ENCODE data around the gene OR14A16. TPM values are rescaled to one million over a fixed set of nuclear protein-coding genes. Genes with fewer than 3 reads are reported as not detected.

The OR14A16 gene, protein sequence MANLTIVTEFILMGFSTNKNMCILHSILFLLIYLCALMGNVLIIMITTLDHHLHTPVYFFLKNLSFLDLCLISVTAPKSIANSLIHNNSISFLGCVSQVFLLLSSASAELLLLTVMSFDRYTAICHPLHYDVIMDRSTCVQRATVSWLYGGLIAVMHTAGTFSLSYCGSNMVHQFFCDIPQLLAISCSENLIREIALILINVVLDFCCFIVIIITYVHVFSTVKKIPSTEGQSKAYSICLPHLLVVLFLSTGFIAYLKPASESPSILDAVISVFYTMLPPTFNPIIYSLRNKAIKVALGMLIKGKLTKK
- not detected for total RNA-seq

DNA sequence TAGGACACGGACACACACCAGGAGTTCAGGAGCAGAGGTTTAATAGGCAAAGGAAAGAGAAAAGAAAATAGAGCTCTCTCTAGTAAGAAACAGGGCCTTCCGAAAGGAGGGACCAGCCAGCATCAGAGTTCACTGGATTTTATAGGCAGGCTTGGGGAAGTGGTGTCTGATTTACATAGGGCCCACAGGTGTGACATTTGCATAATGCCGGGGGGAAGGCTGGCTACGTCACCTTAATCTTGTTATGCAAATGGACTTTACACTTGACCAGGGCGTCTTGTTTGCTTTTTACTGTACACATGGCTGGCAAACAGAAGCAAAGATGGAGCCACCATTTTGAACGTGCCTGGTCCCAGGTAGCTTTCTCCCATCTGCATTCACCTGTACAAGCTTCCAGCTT lies at the start of gene OR14A16:
Gene OR14A16, minus strand, starts transcription at position 97 of the 400 bp plus-strand sequence. CDS start 8,390 bp downstream, outside the sequence.
- Histone ChIP-seq H3K4me3 (ENCODE audit: low read length) (no peak within 1 kb of the TSS), H3K4me1 (ENCODE audit: insufficient read depth, low read length) (no peaks in the 10 kb centered on the region), H3K27me3 (ENCODE audit: insufficient read depth, low read length) (no peaks in the 10 kb centered on the region), H3K9me3 (ENCODE audit: low read depth, low read length) (no peaks in the 10 kb centered on the region)

DNA sequence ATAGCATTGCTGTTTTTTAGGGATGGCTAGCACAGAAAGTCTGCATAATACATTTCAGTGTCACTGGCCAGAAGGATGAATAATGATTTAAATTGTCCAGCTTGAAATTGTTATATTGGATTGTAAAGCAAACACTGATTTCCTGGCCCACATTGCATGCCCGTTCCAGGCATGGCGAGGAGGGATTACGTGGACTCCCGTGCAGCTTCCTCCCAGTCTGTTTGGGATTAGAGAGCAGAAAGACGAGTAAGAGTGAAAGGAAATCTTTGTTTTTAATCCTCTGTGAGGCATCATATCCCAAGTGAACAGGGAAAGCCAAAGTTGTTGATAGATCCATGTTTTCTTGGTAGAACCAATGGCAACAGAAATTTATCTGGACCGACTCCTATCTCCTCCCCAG lies 41.5 kb upstream of the OR14A16 start:
- H3K4me3 ChIP-seq (ENCODE audit: low read length) = no peak overlapping the region
- H3K27me3 ChIP-seq (ENCODE audit: insufficient read depth, low read length) = no peaks in the 10 kb centered on the region
- no peaks in the 10 kb centered on the region for H3K4me1 ChIP-seq (ENCODE audit: insufficient read depth, low read length)
- H3K9me3 ChIP-seq (ENCODE audit: low read depth, low read length) = no peaks in the 10 kb centered on the region

DNA sequence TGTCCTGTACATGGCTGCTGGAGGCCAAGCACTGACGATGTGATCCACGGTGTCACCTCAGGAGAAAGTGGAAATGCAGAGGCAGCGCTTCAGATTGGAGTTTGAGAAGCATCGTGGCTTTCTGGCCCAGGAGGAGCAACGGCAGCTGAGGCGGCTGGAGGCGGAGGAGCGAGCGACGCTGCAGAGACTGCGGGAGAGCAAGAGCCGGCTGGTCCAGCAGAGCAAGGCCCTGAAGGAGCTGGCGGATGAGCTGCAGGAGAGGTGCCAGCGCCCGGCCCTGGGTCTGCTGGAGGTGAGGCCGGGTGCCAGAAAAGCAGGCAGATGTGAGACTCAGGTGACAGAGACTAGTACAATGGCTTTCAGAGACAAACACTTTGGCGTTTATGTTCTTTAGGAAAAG lies 40.7 kb upstream of the OR14A16 start:
- Histone ChIP-seq H3K4me1 (ENCODE audit: insufficient read depth, low read length) (no peaks in the 10 kb centered on the region), H3K4me3 (ENCODE audit: low read length) (no peak overlapping the region), H3K27me3 (ENCODE audit: insufficient read depth, low read length) (no peaks in the 10 kb centered on the region), H3K9me3 (ENCODE audit: low read depth, low read length) (no peaks in the 10 kb centered on the region)

DNA sequence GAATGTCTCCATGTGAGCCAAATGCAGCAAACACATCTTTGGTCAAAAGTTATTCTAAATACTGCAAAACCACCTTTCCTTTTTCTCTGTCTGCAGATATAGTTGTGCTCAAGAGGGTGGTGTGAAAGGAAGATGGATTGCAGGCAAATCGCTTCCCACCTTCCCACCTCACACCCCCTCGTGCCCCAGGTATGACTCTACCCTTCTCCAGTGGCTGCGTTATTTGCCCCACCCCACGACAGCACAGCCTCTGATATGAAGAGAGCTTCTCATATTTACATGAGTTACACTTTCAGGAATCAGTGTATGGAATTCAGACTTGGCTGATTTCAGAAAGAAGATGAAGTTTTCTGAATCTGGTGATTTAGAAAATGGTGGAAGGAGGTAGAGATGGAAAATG lies 38.8 kb upstream of the OR14A16 start:
- Histone ChIP-seq H3K4me3 (ENCODE audit: low read length) (no peak overlapping the region), H3K4me1 (ENCODE audit: insufficient read depth, low read length) (peaks cover 6% of the 10 kb centered on the region), H3K27me3 (ENCODE audit: insufficient read depth, low read length) (peaks cover 6% of the 10 kb centered on the region), H3K9me3 (ENCODE audit: low read depth, low read length) (no peaks in the 10 kb centered on the region)

DNA sequence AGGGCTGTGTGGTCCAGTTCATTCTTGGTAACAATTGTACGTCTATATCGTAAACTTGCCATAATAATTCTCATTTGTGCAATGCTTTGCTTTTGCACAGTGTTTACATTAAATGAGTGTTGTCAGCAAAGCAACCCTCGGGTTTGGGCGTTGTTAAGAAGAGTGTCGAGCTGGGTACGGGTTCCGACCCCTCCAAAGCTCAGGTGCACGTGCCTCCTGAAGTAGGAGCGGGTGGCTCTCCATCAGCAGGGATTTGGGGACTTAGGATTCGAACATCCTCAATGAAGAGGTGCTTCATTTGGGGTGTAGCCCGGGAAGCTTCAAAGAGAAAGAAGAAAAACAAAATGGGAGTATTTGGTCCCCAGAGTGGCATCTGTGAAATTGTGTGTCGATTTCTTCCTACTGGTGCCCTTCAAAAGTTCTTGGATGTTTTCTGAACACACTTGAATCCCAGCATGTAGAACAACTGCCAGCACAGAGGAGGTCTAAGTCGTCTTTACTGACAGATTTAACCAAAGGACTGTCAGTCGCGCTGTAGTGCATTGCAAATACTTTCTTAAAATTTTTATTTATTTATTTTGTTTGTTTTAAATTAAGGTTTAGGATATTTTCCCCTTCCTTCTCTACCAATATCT lies 34.2 kb upstream of the OR14A16 start:
- Histone ChIP-seq H3K4me3 (ENCODE audit: low read length) (peak overlapping the region; percentile 43), H3K27me3 (ENCODE audit: insufficient read depth, low read length) (peaks cover 11% of the 10 kb centered on the region), H3K4me1 (ENCODE audit: insufficient read depth, low read length) (peaks cover 19% of the 10 kb centered on the region), H3K9me3 (ENCODE audit: low read depth, low read length) (no peaks in the 10 kb centered on the region)

DNA sequence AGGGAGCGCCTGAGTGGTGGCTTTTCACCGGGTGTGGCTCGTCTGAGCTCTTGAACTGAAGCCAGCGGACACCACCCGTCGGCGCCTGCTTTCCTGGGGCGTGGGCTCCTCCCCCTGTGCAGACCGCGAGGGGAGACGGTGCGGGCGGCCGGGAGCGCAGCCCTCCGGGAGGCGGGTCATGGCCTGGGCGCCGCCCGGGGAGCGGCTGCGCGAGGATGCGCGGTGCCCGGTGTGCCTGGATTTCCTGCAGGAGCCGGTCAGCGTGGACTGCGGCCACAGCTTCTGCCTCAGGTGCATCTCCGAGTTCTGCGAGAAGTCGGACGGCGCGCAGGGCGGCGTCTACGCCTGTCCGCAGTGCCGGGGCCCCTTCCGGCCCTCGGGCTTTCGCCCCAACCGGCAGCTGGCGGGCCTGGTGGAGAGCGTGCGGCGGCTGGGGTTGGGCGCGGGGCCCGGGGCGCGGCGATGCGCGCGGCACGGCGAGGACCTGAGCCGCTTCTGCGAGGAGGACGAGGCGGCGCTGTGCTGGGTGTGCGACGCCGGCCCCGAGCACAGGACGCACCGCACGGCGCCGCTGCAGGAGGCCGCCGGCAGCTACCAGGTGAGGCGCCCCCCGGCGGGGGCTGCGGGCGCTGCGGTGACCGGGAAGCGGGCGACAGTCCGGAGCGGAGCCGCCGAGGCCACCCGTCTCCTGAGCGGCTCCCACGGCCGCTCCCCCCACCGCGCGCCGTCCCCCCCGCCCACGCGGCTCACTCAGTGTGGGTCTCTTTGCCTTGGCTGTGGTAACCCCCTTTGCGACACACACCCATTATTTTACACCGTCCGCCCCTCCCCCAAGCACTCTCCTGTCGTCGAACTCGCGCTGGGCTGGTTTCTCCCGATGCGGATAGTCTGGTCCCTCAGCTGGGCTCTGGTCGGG lies 33.4 kb upstream of the OR14A16 start, which contains the start of gene TRIM58:
Gene TRIM58, plus strand, starts transcription at position 119 of the 916 bp plus-strand sequence. Its CDS starts 60 bp downstream, at position 179.
- peak within 1 kb of the TSS; percentile 43 for H3K4me3 ChIP-seq (ENCODE audit: low read length)
- peaks cover 11% of the 10 kb centered on the region for H3K27me3 ChIP-seq (ENCODE audit: insufficient read depth, low read length)
- H3K4me1 ChIP-seq (ENCODE audit: insufficient read depth, low read length) = peaks cover 26% of the 10 kb centered on the region
- no peaks in the 10 kb centered on the region for H3K9me3 ChIP-seq (ENCODE audit: low read depth, low read length)

DNA sequence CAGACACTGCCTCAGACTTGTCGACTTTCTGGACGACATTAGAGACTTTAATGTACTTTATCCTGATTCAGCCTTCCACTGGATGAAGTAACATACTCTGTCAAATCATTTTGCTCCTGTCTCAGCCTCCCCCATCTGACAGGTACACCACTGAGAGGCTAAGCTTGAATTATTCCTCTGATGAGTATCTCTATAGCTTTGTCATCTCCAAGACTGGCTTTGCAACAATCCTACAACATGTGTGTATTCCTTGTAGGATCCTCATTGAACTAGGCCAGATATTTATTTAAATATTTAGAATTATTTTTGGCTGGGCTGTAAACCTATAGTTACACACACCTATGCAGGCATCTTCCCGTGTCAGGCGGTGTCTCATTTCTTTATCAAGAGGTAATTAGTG lies 32.0 kb upstream of the OR14A16 start:
- Histone ChIP-seq H3K9me3 (ENCODE audit: low read depth, low read length) (no peaks in the 10 kb centered on the region), H3K4me1 (ENCODE audit: insufficient read depth, low read length) (peaks cover 32% of the 10 kb centered on the region), H3K4me3 (ENCODE audit: low read length) (no peak overlapping the region), H3K27me3 (ENCODE audit: insufficient read depth, low read length) (peaks cover 11% of the 10 kb centered on the region)

DNA sequence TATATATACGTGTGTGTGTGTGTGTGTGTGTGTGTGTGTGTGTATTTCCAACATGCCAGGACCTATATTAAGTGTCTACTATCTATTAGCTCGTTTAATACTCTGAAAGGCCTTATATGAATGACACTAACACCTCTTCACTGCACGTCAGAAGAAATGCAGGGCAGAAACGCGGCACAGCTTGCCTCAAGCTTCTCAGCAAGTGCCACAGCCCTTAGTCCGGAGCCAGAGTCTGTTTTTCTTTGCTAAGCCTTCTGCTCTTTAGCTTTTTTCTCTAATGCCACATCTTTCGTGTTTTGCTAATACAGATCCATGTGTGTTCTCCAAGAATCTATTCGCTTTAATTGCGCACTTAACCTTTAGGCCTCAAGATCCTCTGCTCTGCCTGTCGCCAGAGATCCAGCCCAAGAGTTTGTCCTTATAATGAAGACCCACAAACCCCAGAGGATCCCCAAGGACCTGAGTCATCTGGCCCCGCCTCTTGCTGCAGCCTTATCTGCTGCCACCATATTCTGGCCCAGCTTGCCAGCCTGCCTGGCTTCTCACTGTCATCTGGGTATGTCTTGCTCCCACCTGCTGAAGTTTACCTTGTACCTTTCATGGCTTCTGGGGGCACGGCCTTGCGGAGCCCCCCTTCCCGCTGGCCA lies 31.1 kb upstream of the OR14A16 start:
- Histone ChIP-seq H3K9me3 (ENCODE audit: low read depth, low read length) (no peaks in the 10 kb centered on the region), H3K4me3 (ENCODE audit: low read length) (no peak overlapping the region), H3K4me1 (ENCODE audit: insufficient read depth, low read length) (peaks cover 32% of the 10 kb centered on the region), H3K27me3 (ENCODE audit: insufficient read depth, low read length) (peaks cover 11% of the 10 kb centered on the region)

DNA sequence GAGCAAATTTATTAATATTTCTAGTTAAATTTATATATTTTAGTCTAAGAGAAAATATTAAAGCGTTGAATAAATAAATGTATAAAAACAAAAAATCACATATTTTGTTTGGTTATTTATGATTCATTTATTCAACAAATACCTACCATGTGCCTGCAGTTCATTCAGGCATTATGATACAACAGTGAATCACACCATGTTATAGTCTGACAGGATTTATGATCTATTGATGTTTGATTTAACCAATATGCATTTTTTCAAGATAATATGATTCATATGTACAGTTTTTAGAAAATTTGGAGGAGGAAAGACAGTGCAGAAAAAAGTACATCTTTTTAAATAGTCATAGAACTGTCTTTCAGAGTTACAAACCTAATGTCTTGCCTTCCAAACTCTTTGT lies 25.7 kb upstream of the OR14A16 start:
- Histone ChIP-seq H3K9me3 (ENCODE audit: low read depth, low read length) (no peaks in the 10 kb centered on the region), H3K4me3 (ENCODE audit: low read length) (no peak overlapping the region), H3K4me1 (ENCODE audit: insufficient read depth, low read length) (peaks cover 17% of the 10 kb centered on the region), H3K27me3 (ENCODE audit: insufficient read depth, low read length) (no peaks in the 10 kb centered on the region)

DNA sequence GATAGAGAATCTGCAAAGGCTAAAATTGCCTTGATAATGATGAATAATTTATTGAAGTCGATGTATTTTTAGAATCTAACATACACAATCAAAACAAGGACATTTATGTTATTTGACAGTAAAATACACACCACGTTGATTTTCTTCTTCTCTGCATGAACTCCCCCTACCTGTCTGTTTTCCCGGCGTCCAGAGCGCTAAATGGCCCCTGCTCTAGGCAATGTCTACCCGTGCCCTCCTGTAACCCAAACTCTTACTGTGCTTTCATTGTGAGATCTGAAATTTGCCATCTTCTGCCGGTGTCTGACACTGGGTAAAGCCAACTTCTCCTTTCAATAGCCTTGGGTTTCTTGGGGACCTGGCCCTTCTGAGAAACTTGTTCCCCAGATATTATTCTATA lies 24.4 kb upstream of the OR14A16 start:
- no peaks in the 10 kb centered on the region for H3K27me3 ChIP-seq (ENCODE audit: insufficient read depth, low read length)
- peaks cover 15% of the 10 kb centered on the region for H3K4me1 ChIP-seq (ENCODE audit: insufficient read depth, low read length)
- H3K9me3 ChIP-seq (ENCODE audit: low read depth, low read length) = no peaks in the 10 kb centered on the region
- no peak overlapping the region for H3K4me3 ChIP-seq (ENCODE audit: low read length)

DNA sequence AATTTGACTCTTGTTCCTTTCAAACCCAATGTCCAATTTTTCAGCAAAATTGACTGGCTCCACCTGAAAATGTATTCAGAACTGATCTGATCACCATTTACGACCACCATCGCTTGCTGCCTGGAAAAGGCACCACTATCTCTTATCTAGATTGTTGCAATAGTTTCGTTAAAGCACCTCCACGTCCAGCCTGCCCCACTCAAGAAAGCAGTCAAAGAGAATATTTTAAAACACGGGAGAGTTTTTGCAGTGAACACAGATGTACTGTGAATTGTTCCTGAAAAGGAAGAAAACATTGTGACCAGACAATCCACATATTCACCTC lies 21.7 kb upstream of the OR14A16 start:
- no peaks in the 10 kb centered on the region for H3K4me1 ChIP-seq (ENCODE audit: insufficient read depth, low read length)
- H3K4me3 ChIP-seq (ENCODE audit: low read length) = no peak overlapping the region
- no peaks in the 10 kb centered on the region for H3K9me3 ChIP-seq (ENCODE audit: low read depth, low read length)
- no peaks in the 10 kb centered on the region for H3K27me3 ChIP-seq (ENCODE audit: insufficient read depth, low read length)

DNA sequence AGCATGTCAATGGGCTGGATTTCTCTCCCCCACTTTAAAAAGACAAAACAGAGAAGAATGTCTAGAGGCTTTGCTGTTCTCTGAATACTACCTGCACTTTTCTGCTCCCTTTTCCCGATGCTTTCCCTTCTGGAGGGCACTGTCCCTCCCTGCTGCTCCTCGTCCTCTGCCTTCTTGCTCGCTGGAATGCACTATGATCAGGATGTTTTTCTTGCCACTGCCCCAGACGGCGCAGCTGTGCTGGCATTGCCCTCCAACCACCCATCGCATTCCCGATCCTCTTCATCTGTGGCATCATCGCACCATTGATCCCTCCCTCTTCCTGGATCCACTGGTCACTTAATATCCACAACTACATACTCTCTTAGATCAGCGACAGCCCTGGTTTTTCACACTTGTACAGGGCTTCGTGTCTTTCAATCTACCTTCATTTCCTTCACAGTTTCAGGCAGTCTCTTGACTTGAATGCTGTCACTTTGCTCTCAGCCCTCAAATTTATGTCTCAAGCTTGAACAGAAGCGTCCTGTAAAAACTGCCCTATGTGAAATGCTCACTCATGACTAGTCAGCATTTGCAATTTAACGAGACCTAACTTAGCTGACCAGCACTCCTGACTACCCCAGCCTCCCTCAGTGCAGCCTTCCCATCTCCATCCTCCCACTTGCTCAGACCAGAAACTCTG lies 21.2 kb upstream of the OR14A16 start:
- Histone ChIP-seq H3K4me3 (ENCODE audit: low read length) (no peak overlapping the region), H3K27me3 (ENCODE audit: insufficient read depth, low read length) (no peaks in the 10 kb centered on the region), H3K4me1 (ENCODE audit: insufficient read depth, low read length) (no peaks in the 10 kb centered on the region), H3K9me3 (ENCODE audit: low read depth, low read length) (no peaks in the 10 kb centered on the region)

DNA sequence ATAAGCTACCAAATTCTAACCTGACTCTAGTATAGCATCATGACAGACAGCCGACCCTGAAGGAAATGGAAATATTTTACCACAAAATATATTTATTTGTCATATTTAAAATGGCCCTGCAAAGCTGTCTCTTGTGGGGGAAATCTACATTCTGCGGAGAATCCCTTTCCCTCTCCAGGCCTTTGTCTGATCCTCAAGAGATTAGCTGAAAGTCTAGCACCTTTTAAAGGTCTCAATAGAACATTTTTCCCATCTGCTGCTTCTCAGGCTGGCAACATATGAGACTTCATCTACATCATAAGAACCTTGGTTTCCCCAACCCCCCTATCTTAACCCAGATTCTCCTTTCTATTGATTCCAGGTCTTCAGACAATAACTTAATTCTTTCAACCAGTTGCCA lies 19.5 kb upstream of the OR14A16 start:
- H3K4me3 ChIP-seq (ENCODE audit: low read length) = no peak overlapping the region
- H3K27me3 ChIP-seq (ENCODE audit: insufficient read depth, low read length) = no peaks in the 10 kb centered on the region
- H3K4me1 ChIP-seq (ENCODE audit: insufficient read depth, low read length) = no peaks in the 10 kb centered on the region
- H3K9me3 ChIP-seq (ENCODE audit: low read depth, low read length) = no peaks in the 10 kb centered on the region

DNA sequence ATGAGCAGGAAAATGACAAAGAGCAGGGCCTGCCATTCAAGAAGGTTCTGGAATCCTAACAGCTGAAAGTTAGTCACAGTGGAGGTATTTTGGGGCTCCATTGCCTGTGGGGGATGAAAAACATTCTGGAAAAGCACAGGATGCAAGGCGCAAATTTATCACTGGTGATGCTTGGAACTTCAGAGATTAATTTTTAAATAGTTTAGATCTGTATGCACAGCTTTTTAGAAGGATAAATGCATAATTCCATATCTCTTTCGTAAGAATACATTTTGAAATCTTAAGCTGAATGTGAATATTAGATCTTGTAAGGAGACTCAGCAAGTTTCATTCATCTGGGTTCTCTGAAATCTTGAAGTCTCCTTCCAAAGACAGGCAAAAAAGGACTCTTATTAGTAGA lies 17.9 kb upstream of the OR14A16 start, which contains the start of gene OR11L1:
Gene OR11L1, minus strand, starts transcription at position 101 of the 400 bp plus-strand sequence. Its CDS starts 0 bp downstream, at position 101.
- no peaks in the 10 kb centered on the region for H3K27me3 ChIP-seq (ENCODE audit: insufficient read depth, low read length)
- H3K9me3 ChIP-seq (ENCODE audit: low read depth, low read length) = no peaks in the 10 kb centered on the region
- no peak within 1 kb of the TSS for H3K4me3 ChIP-seq (ENCODE audit: low read length)
- H3K4me1 ChIP-seq (ENCODE audit: insufficient read depth, low read length) = no peaks in the 10 kb centered on the region
